Measurements from ENCODE around the gene H2BK1.

H2BK1 gene

GRCh38 chr7:151204383-151205032 is 5.8 kb downstream of the H2BK1 start:
- Histone ChIP-seq H3K36me3 (ENCODE audit: control insufficient read depth, insufficient read depth, low read length) (no peaks in the 10 kb centered on the region), H3K27me3 (ENCODE audit: control insufficient read depth, insufficient read depth, low read length) (no peaks in the 10 kb centered on the region), H3K4me1 (ENCODE audit: control insufficient read depth, insufficient read depth, low read length) (no peaks in the 10 kb centered on the region), H3K27ac (ENCODE audit: low read length) (no peak overlapping the region), H3K4me3 (ENCODE audit: low read length) (no peak overlapping the region), H3K9me3 (ENCODE audit: control insufficient read depth, insufficient read depth, low read length) (no peaks in the 10 kb centered on the region)
- no CpG with 5 or more reads among the region's 48 CpGs for whole genome bisulfite sequencing (ENCODE audit: insufficient coverage, insufficient read length)
- no peak for DNase-seq (ENCODE audit: low read depth, low spot score)

GRCh38 chr7:151202836-151203235 is 7.5 kb downstream of the H2BK1 start:
- Histone ChIP-seq H3K4me1 (ENCODE audit: control insufficient read depth, insufficient read depth, low read length) (0 out of 2 replicates have a peak, but pooled peaks cover 1% of the 10 kb centered on the region), H3K36me3 (ENCODE audit: control insufficient read depth, insufficient read depth, low read length) (no peaks in the 10 kb centered on the region), H3K4me3 (ENCODE audit: low read length) (no peak overlapping the region), H3K27me3 (ENCODE audit: control insufficient read depth, insufficient read depth, low read length) (no peaks in the 10 kb centered on the region), H3K27ac (ENCODE audit: low read length) (no peak overlapping the region), H3K9me3 (ENCODE audit: control insufficient read depth, insufficient read depth, low read length) (no peaks in the 10 kb centered on the region)
- no CpG with 5 or more reads among the region's 9 CpGs for WGBS (ENCODE audit: insufficient coverage, insufficient read length)
- no peak for DNase-seq (ENCODE audit: low read depth, low spot score)

GRCh38 chr7:151201751-151202150 is 8.5 kb downstream of the H2BK1 start:
- H3K4me1 ChIP-seq (ENCODE audit: control insufficient read depth, insufficient read depth, low read length), result 0 out of 2 replicates have a peak, but pooled peaks cover 1% of the 10 kb centered on the region
- H3K9me3 ChIP-seq (ENCODE audit: control insufficient read depth, insufficient read depth, low read length), result no peaks in the 10 kb centered on the region
- H3K36me3 ChIP-seq (ENCODE audit: control insufficient read depth, insufficient read depth, low read length), result no peaks in the 10 kb centered on the region
- WGBS (ENCODE audit: insufficient coverage, insufficient read length), result no CpG with 5 or more reads among the region's 4 CpGs
- H3K27me3 ChIP-seq (ENCODE audit: control insufficient read depth, insufficient read depth, low read length), result no peaks in the 10 kb centered on the region
- H3K4me3 ChIP-seq (ENCODE audit: low read length), result no peak overlapping the region
- no peak for DNase-seq (ENCODE audit: low read depth, low spot score)
- H3K27ac ChIP-seq (ENCODE audit: low read length), result no peak overlapping the region

GRCh38 chr7:151201344-151201743 is 8.9 kb downstream of the H2BK1 start:
- no peaks in the 10 kb centered on the region for H3K27me3 ChIP-seq (ENCODE audit: control insufficient read depth, insufficient read depth, low read length)
- 100% methylated on average over 1 of the region's 3 CpGs for whole genome bisulfite sequencing (ENCODE audit: insufficient coverage, insufficient read length)

GRCh38 chr7:151198945-151199848 is 11.1 kb downstream of the H2BK1 start:
- Histone ChIP-seq H3K36me3 (ENCODE audit: control insufficient read depth, insufficient read depth, low read length) (no peaks in the 10 kb centered on the region), H3K27me3 (ENCODE audit: control insufficient read depth, insufficient read depth, low read length) (no peaks in the 10 kb centered on the region), H3K9me3 (ENCODE audit: control insufficient read depth, insufficient read depth, low read length) (no peaks in the 10 kb centered on the region), H3K27ac (ENCODE audit: low read length) (no peak overlapping the region), H3K4me1 (ENCODE audit: control insufficient read depth, insufficient read depth, low read length) (peaks cover 6% of the 10 kb centered on the region; the same call in 1 of the 2 replicates), H3K4me3 (ENCODE audit: low read length) (no peak overlapping the region)
- no CpG with 5 or more reads among the region's 30 CpGs for WGBS (ENCODE audit: insufficient coverage, insufficient read length)
- DNase-seq (ENCODE audit: low read depth, low spot score), result no peak

More at GRCh38 chr7:151201344-151201743, 8.9 kb downstream of the H2BK1 start:
- no peak for DNase-seq (ENCODE audit: low read depth, low spot score)
- Histone ChIP-seq H3K27ac (ENCODE audit: low read length) (no peak overlapping the region), H3K4me1 (ENCODE audit: control insufficient read depth, insufficient read depth, low read length) (0 out of 2 replicates have a peak, but pooled peaks cover 1% of the 10 kb centered on the region), H3K36me3 (ENCODE audit: control insufficient read depth, insufficient read depth, low read length) (no peaks in the 10 kb centered on the region), H3K4me3 (ENCODE audit: low read length) (no peak overlapping the region), H3K9me3 (ENCODE audit: control insufficient read depth, insufficient read depth, low read length) (no peaks in the 10 kb centered on the region)

GRCh38 chr7:151197932-151198331 is 12.4 kb downstream of the H2BK1 start:
- Histone ChIP-seq H3K4me3 (ENCODE audit: low read length) (no peak overlapping the region), H3K9me3 (ENCODE audit: control insufficient read depth, insufficient read depth, low read length) (no peaks in the 10 kb centered on the region), H3K4me1 (ENCODE audit: control insufficient read depth, insufficient read depth, low read length) (peaks cover 6% of the 10 kb centered on the region; the same call in 1 of the 2 replicates), H3K36me3 (ENCODE audit: control insufficient read depth, insufficient read depth, low read length) (no peaks in the 10 kb centered on the region), H3K27ac (ENCODE audit: low read length) (no peak overlapping the region), H3K27me3 (ENCODE audit: control insufficient read depth, insufficient read depth, low read length) (no peaks in the 10 kb centered on the region)
- no peak for DNase-seq (ENCODE audit: low read depth, low spot score)

- Histone ChIP-seq H3K27me3 (ENCODE audit: control insufficient read depth, insufficient read depth, low read length) (no peaks in the 10 kb centered on the region), H3K27ac (ENCODE audit: low read length) (no peak overlapping the region)
- WGBS (ENCODE audit: insufficient coverage, insufficient read length), result no CpG with 5 or more reads among the region's 19 CpGs
Measured at GRCh38 chr7:151195616-151196450, 14.5 kb downstream of the H2BK1 start.

GRCh38 chr7:151194188-151194587 is 16.1 kb downstream of the H2BK1 start:
- no CpG with 5 or more reads among the region's 7 CpGs for WGBS (ENCODE audit: insufficient coverage, insufficient read length)
- Histone ChIP-seq H3K27ac (ENCODE audit: low read length) (no peak overlapping the region), H3K4me1 (ENCODE audit: control insufficient read depth, insufficient read depth, low read length) (peaks cover 6% of the 10 kb centered on the region; the same call in 1 of the 2 replicates), H3K4me3 (ENCODE audit: low read length) (no peak overlapping the region), H3K27me3 (ENCODE audit: control insufficient read depth, insufficient read depth, low read length) (no peaks in the 10 kb centered on the region), H3K36me3 (ENCODE audit: control insufficient read depth, insufficient read depth, low read length) (no peaks in the 10 kb centered on the region), H3K9me3 (ENCODE audit: control insufficient read depth, insufficient read depth, low read length) (no peaks in the 10 kb centered on the region)
- no peak for DNase-seq (ENCODE audit: low read depth, low spot score)

More at GRCh38 chr7:151195616-151196450, 14.5 kb downstream of the H2BK1 start:
- no peak for DNase-seq (ENCODE audit: low read depth, low spot score)
- H3K4me1 ChIP-seq (ENCODE audit: control insufficient read depth, insufficient read depth, low read length), result peaks cover 6% of the 10 kb centered on the region; the same call in 1 of the 2 replicates
- H3K9me3 ChIP-seq (ENCODE audit: control insufficient read depth, insufficient read depth, low read length), result no peaks in the 10 kb centered on the region
- H3K36me3 ChIP-seq (ENCODE audit: control insufficient read depth, insufficient read depth, low read length), result no peaks in the 10 kb centered on the region
- H3K4me3 ChIP-seq (ENCODE audit: low read length), result no peak overlapping the region

GRCh38 chr7:151193203-151193978 is 16.9 kb downstream of the H2BK1 start:
- Histone ChIP-seq H3K27me3 (ENCODE audit: control insufficient read depth, insufficient read depth, low read length) (no peaks in the 10 kb centered on the region), H3K4me1 (ENCODE audit: control insufficient read depth, insufficient read depth, low read length) (peaks cover 4% of the 10 kb centered on the region; the same call in 1 of the 2 replicates), H3K4me3 (ENCODE audit: low read length) (no peak overlapping the region), H3K36me3 (ENCODE audit: control insufficient read depth, insufficient read depth, low read length) (no peaks in the 10 kb centered on the region), H3K9me3 (ENCODE audit: control insufficient read depth, insufficient read depth, low read length) (no peaks in the 10 kb centered on the region), H3K27ac (ENCODE audit: low read length) (no peak overlapping the region)
- no CpG with 5 or more reads among the region's 14 CpGs for WGBS (ENCODE audit: insufficient coverage, insufficient read length)
- DNase-seq (ENCODE audit: low read depth, low spot score), result no peak

All from iPS DF 6.9 (cell line).